HCT116 (cell line): ENCODE results near the gene SPPL2C. TPM values are rescaled to one million over a fixed set of nuclear protein-coding genes. Genes with fewer than 3 reads are reported as not detected.

Source experiments
- ATAC-seq: fragments of 200-7000 bp; cut with Tn5 transposase; 2 replicates; pipeline ENCODE4 v1.9.1; 2020; ENCODE audit warnings: mild to moderate bottlenecking, moderate library complexity
- BruUV-seq: library from RNA; stranded (reverse); fragments of 400-500 nt; replicated peaks from 2 replicates; lab custom pipeline; 2021; lab: Mats Ljungman, UMichigan
- CTCF ChIA-PET: fragments of 300-600 bp; sonication (Branson Sonifier 250); formaldehyde crosslinking; loops from one replicate; lab custom pipeline; 2021; ENCODE audit warnings: antibody characterized with exemption; lab: Charles Lee
- POLR2A ChIA-PET: fragments of 300-600, 350-600 bp; sonication (Branson Sonifier 250); formaldehyde crosslinking; loops from one replicate; lab custom pipeline; 2021; ENCODE audit warnings: antibody characterized with exemption; lab: Charles Lee
- RAD21 ChIA-PET, 2 experiments: fragments of 300-600 bp; sonication (Branson Sonifier 250); formaldehyde crosslinking; loops; one replicate each; lab custom pipeline; 2023; ENCODE audit warnings: low total read pairs in 2 of 2; ENCODE audit not compliant: uncharacterized antibody in 2 of 2, unreplicated experiment in 2 of 2, low non-redundant PET in 1 of 2; lab: Charles Lee
- DNase-seq: peaks from one replicate; pipeline ENCODE4 v3.0.0-alpha.2; 2010; ENCODE audit warnings: low read depth, low spot score
- H2AFZ ChIP-seq: fragments of 200-600 bp; shearing (Covaris generic), sonication (generic); 2 replicates; pipeline ENCODE4 v1.6.1; 2017; ENCODE audit warnings: low read depth, mixed run types, mixed read lengths, antibody characterized with exemption, low read length; ENCODE audit not compliant: poor library complexity, severe bottlenecking
- H3K27ac ChIP-seq: 2 replicates; pipeline ENCODE4 v1.5.1; 2012; ENCODE audit warnings: low read depth, low read length
- H3K27me3 ChIP-seq: fragments of 200-600 bp; sonication (generic); 2 replicates; pipeline ENCODE4 v1.6.1; 2016; ENCODE audit warnings: mixed run types, low read length, mixed read lengths; ENCODE audit not compliant: insufficient read depth
- H3K36me3 ChIP-seq, 2 experiments: fragments of 200-500 bp in 1 of 2; fragments of 200-600 bp in 1 of 2; sonication (Bioruptor generic) in 1 of 2; sonication (generic) in 1 of 2; 2 replicates each; pipeline versions ENCODE4 v1.5.1 to v1.6.1; 2014 to 2016; ENCODE audit warnings: low read length in 2 of 2, inconsistent platforms in 1 of 2, mixed read lengths in 1 of 2, mixed run types in 1 of 2; ENCODE audit not compliant: insufficient read depth in 2 of 2, control insufficient read depth in 1 of 2
- H3K4me1 ChIP-seq, 2 experiments: fragments of 200-600 bp in 1 of 2; sonication (generic) in 1 of 2; 2 replicates each; pipeline versions ENCODE4 v1.5.1 to v1.6.1; 2012 to 2017; ENCODE audit warnings: low read length in 2 of 2, inconsistent platforms in 1 of 2, mild to moderate bottlenecking in 1 of 2, mixed read lengths in 1 of 2, mixed run types in 1 of 2, moderate library complexity in 1 of 2; ENCODE audit not compliant: insufficient read depth in 2 of 2, control insufficient read depth in 1 of 2
- H3K4me2 ChIP-seq: fragments of 200-600 bp; sonication (generic); 2 replicates; pipeline ENCODE4 v1.6.1; 2017; ENCODE audit warnings: mixed run types, low read length, mixed read lengths
- H3K4me3 ChIP-seq, 2 experiments: fragments of 200-600 bp in 1 of 2; sonication (generic) in 1 of 2; replicated peaks in 1 of 2; 2 replicates each; pipeline ENCODE4 v1.5.1; 2011 to 2016; ENCODE audit warnings: low read length in 2 of 2, control low read depth in 1 of 2, low read depth in 1 of 2, mild to moderate bottlenecking in 1 of 2, mixed read lengths in 1 of 2, mixed run types in 1 of 2
- H3K79me2 ChIP-seq: fragments of 200-600 bp; sonication (generic); 2 replicates; pipeline ENCODE4 v1.6.1; 2017; ENCODE audit warnings: mild to moderate bottlenecking, mixed run types, low read length, moderate library complexity, mixed read lengths; ENCODE audit not compliant: insufficient read depth
- H3K9ac ChIP-seq: fragments of 200-600 bp; sonication (generic); 2 replicates; pipeline ENCODE4 v1.6.1; 2016; ENCODE audit warnings: low read length, mixed read lengths
- H3K9me2 ChIP-seq: fragments of 200-600 bp; sonication (generic), shearing (Covaris generic); 2 replicates; pipeline ENCODE4 v1.6.1; 2017; ENCODE audit warnings: mixed run types, mild to moderate bottlenecking, moderate library complexity; ENCODE audit not compliant: insufficient read depth
- H3K9me3 ChIP-seq, 2 experiments: fragments of 200-500 bp in 1 of 2; fragments of 200-600 bp in 1 of 2; sonication (Bioruptor generic) in 1 of 2; sonication (generic) in 1 of 2; 2 replicates each; pipeline ENCODE4 v1.6.1; 2014 to 2017; ENCODE audit warnings: low read length in 2 of 2, mixed read lengths in 2 of 2, inconsistent platforms in 1 of 2, low read depth in 1 of 2, mild to moderate bottlenecking in 1 of 2, mixed run types in 1 of 2, moderate library complexity in 1 of 2; ENCODE audit not compliant: control insufficient read depth in 1 of 2, insufficient read depth in 1 of 2
- H4K20me1 ChIP-seq: fragments of 200-600 bp; sonication (generic), shearing (Covaris generic); 2 replicates; pipeline ENCODE4 v1.6.1; 2017; ENCODE audit warnings: mixed run types, mild to moderate bottlenecking, moderate library complexity; ENCODE audit not compliant: insufficient read depth
- CEBPB ChIP-seq: IDR thresholded peaks from 2 replicates; pipeline ENCODE4 v1.6.1; 2012; ENCODE audit warnings: low read depth
- EGR1 ChIP-seq: IDR thresholded peaks from 2 replicates; pipeline ENCODE4 v1.6.1; 2012; ENCODE audit warnings: low read depth
- EZH2phosphoT487 ChIP-seq: fragments of 200-600 bp; IDR thresholded peaks from 2 replicates; pipeline ENCODE4 v1.6.1; 2018; ENCODE audit warnings: antibody characterized with exemption, borderline replicate concordance
- FOSL1 ChIP-seq: IDR thresholded peaks from 2 replicates; pipeline ENCODE4 v1.6.1; 2012; ENCODE audit warnings: low read depth
- JUND ChIP-seq: IDR thresholded peaks from 2 replicates; pipeline ENCODE4 v1.6.1; 2012
- MAX ChIP-seq: IDR thresholded peaks from 2 replicates; pipeline ENCODE4 v1.6.1; 2012
- POLR2AphosphoS5 ChIP-seq: IDR thresholded peaks from 2 replicates; pipeline ENCODE4 v1.6.1; 2011; ENCODE audit warnings: mild to moderate bottlenecking, low read depth, low read length, moderate library complexity
- RAD21 ChIP-seq: IDR thresholded peaks from 2 replicates; pipeline ENCODE4 v1.6.1; 2012; ENCODE audit warnings: low read depth, mild to moderate bottlenecking
- SIN3A ChIP-seq: IDR thresholded peaks from 2 replicates; pipeline ENCODE4 v1.6.1; 2012; ENCODE audit warnings: low read depth
- SRF ChIP-seq: IDR thresholded peaks from 2 replicates; pipeline ENCODE4 v1.6.1; 2012; ENCODE audit warnings: low read depth
- intact Hi-C: fragments of 100-400 bp; cut with micrococcal nuclease; formaldehyde crosslinking; loops from 2 replicates; pipeline ENCODE4 v1.10.0; 2022
- total RNA-seq: library from RNA; stranded (reverse); gene quantifications from one replicate; pipeline ENCODE4 v1.2.1, GENCODE V29; 2021; ENCODE audit not compliant: unreplicated experiment
- TF ChIP-seq, protein P1 (sequence below), 3 experiments: fragments of 200-600 bp in 1 of 3; sonication (generic) in 1 of 3; IDR thresholded peaks in 2 of 3; conservative IDR thresholded peaks in 1 of 3; 2 replicates each; pipeline ENCODE4 v1.5.1; 2012 to 2017; ENCODE audit warnings: low read depth in 2 of 3, low read length in 2 of 3, antibody characterized with exemption in 1 of 3, borderline replicate concordance in 1 of 3, control low read depth in 1 of 3, mild to moderate bottlenecking in 1 of 3, mixed read lengths in 1 of 3, mixed run types in 1 of 3, moderate library complexity in 1 of 3; ENCODE audit not compliant: insufficient read depth in 1 of 3
- TF ChIP-seq, protein P2 (sequence below): IDR thresholded peaks from 2 replicates; pipeline ENCODE4 v1.6.1; 2011; ENCODE audit warnings: mild to moderate bottlenecking, low read length, moderate library complexity; ENCODE audit not compliant: insufficient replicate concordance; ENCODE audit errors: extremely low read depth

SPPL2C gene
- total RNA-seq, 1 experiment from 2014 or later = not detected

GRCh38 chr17:45876539-45876938 lies 31.9 kb downstream of the SPPL2C start:
- no peak for DNase-seq
- no peaks in the 10 kb centered on the region; the same call in 1 of the 2 replicates for H3K27me3 ChIP-seq

More at GRCh38 chr17:45876539-45876938, 31.9 kb downstream of the SPPL2C start:
- RAD21 ChIA-PET = no interaction called here
- no peak overlapping the region for H3K4me3 ChIP-seq
- no peak overlapping the region for H3K4me2 ChIP-seq
- no peak overlapping the region for H2AFZ ChIP-seq
- H3K9me3 ChIP-seq = no peaks in the 10 kb centered on the region
- CTCF ChIA-PET = interaction anchor here (1.0 to 1.4 kb wide), 3 partner anchors 10 to 44 kb away, joined by 3 read pairs; partner anchors contain the start of gene MAPT
- intact Hi-C loops = no loop called here
- H3K9me2 ChIP-seq = no peaks in the 10 kb centered on the region
- H3K27ac ChIP-seq = no peak overlapping the region
- ATAC-seq = no peak
- no TSS peak for BruUV-seq
- H3K9ac ChIP-seq = no peak overlapping the region
- no peaks in the 10 kb centered on the region for H4K20me1 ChIP-seq
- peaks cover 0 to 5% of the 10 kb centered on the region in 2 experiments; a peak in 1 of 4 replicates for H3K4me1 ChIP-seq
- H3K36me3 ChIP-seq = no peaks in the 10 kb centered on the region
- H3K79me2 ChIP-seq = no peaks in the 10 kb centered on the region
- TF ChIP-seq CEBPB (no peak), POLR2AphosphoS5 (no peak), EZH2phosphoT487 (no peak), JUND (no peak), MAX (no peak), FOSL1 (no peak), SIN3A (no peak), RAD21 (no peak), SRF (no peak), EGR1 (no peak)
- TF ChIP-seq, protein P1, sequence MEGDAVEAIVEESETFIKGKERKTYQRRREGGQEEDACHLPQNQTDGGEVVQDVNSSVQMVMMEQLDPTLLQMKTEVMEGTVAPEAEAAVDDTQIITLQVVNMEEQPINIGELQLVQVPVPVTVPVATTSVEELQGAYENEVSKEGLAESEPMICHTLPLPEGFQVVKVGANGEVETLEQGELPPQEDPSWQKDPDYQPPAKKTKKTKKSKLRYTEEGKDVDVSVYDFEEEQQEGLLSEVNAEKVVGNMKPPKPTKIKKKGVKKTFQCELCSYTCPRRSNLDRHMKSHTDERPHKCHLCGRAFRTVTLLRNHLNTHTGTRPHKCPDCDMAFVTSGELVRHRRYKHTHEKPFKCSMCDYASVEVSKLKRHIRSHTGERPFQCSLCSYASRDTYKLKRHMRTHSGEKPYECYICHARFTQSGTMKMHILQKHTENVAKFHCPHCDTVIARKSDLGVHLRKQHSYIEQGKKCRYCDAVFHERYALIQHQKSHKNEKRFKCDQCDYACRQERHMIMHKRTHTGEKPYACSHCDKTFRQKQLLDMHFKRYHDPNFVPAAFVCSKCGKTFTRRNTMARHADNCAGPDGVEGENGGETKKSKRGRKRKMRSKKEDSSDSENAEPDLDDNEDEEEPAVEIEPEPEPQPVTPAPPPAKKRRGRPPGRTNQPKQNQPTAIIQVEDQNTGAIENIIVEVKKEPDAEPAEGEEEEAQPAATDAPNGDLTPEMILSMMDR (IDR thresholded peaks at IDR 0.05 in 2 of 3, conservative IDR thresholded peaks at IDR 0.05 in 1 of 3; ENCODE audit: borderline replicate concordance in 1 of 3, insufficient read depth in 1 of 3, low read depth in 2 of 3, low read length in 2 of 3) = no peak
- TF ChIP-seq, protein P2, sequence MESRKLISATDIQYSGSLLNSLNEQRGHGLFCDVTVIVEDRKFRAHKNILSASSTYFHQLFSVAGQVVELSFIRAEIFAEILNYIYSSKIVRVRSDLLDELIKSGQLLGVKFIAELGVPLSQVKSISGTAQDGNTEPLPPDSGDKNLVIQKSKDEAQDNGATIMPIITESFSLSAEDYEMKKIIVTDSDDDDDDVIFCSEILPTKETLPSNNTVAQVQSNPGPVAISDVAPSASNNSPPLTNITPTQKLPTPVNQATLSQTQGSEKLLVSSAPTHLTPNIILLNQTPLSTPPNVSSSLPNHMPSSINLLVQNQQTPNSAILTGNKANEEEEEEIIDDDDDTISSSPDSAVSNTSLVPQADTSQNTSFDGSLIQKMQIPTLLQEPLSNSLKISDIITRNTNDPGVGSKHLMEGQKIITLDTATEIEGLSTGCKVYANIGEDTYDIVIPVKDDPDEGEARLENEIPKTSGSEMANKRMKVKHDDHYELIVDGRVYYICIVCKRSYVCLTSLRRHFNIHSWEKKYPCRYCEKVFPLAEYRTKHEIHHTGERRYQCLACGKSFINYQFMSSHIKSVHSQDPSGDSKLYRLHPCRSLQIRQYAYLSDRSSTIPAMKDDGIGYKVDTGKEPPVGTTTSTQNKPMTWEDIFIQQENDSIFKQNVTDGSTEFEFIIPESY = no peak
- POLR2A ChIA-PET = no interaction called here
